DMS 273 treated with DMSO at 0.1 percent for 48 hours (cell line): Measurements from ENCODE around the gene ANKLE1.

Experiments
- DNase-seq: peaks from one replicate; lab custom pipeline; 2025; lab: John Stamatoyannopoulos, UW

The ANKLE1 gene

GRCh38 chr19:17307876-17308377 lies 26.2 kb downstream of the ANKLE1 start:
- DNase-seq: no peak

- peak; percentile 99 for DNase-seq
Measured at GRCh38 chr19:17309198-17309964, 27.7 kb downstream of the ANKLE1 start, which contains the start of gene DDA1. Gene DDA1, plus strand, starts transcription at chr19:17309563. Its CDS starts 92 bp downstream, at chr19:17309655.

- DNase-seq: no peak
Measured at GRCh38 chr19:17309965-17310461, 28.3 kb downstream of the ANKLE1 start.

- no peak for DNase-seq
Measured at GRCh38 chr19:17311455-17312188, 29.9 kb downstream of the ANKLE1 start.

GRCh38 chr19:17312189-17313113 lies 30.8 kb downstream of the ANKLE1 start:
- DNase-seq: no peak

GRCh38 chr19:17314007-17314593 lies 32.4 kb downstream of the ANKLE1 start:
- DNase-seq: no peak

- DNase-seq: no peak
Measured at GRCh38 chr19:17318966-17319365, 37.3 kb downstream of the ANKLE1 start.

- DNase-seq: no peak
Measured at GRCh38 chr19:17319473-17320238, 38.0 kb downstream of the ANKLE1 start.

- no peak for DNase-seq
Measured at GRCh38 chr19:17320435-17320834, 38.7 kb downstream of the ANKLE1 start.

- no peak for DNase-seq
Measured at GRCh38 chr19:17321655-17322489, 40.2 kb downstream of the ANKLE1 start.

- no peak for DNase-seq
Measured at GRCh38 chr19:17322854-17323253, 41.2 kb downstream of the ANKLE1 start.

- no peak for DNase-seq
Measured at GRCh38 chr19:17323300-17323963, 41.7 kb downstream of the ANKLE1 start.

GRCh38 chr19:17323964-17324332 lies 42.2 kb downstream of the ANKLE1 start:
- DNase-seq: no peak

- DNase-seq: no peak
Measured at GRCh38 chr19:17324357-17325114, 42.8 kb downstream of the ANKLE1 start.

GRCh38 chr19:17325133-17325532 lies 43.4 kb downstream of the ANKLE1 start:
- DNase-seq: no peak

GRCh38 chr19:17325881-17326594 lies 44.3 kb downstream of the ANKLE1 start:
- DNase-seq: no peak

- DNase-seq: no peak
Measured at GRCh38 chr19:17326595-17326966, 44.9 kb downstream of the ANKLE1 start.
